HepG2 (cell line): ENCODE data around the gene LNX2. TPM values are rescaled to one million over a fixed set of nuclear protein-coding genes. Genes with fewer than 3 reads are reported as not detected.

ENCODE experiments used
- ATAC-seq: fragments of 200-7000 bp; cut with Tn5 transposase; 3 replicates; pipeline ENCODE4 v1.9.1; 2020; ENCODE audit warnings: mild to moderate bottlenecking, moderate library complexity
- BruUV-seq: library from RNA; stranded (reverse); fragments of 400-500 nt; replicated peaks from 2 replicates; lab custom pipeline; 2021; lab: Mats Ljungman, UMichigan
- CTCF ChIA-PET: fragments of 300-600 bp; formaldehyde crosslinking; extraction: SDS; loops from one replicate; lab custom pipeline; 2021; ENCODE audit warnings: low total read pairs, inconsistent platforms, low intra/inter-chr PET ratio; lab: Yijun Ruan, JAX
- POLR2A ChIA-PET: fragments of 350-600 bp; sonication (Branson Sonifier 250); formaldehyde crosslinking; loops from one replicate; lab custom pipeline; 2020; ENCODE audit warnings: antibody characterized with exemption, inconsistent platforms; lab: Yijun Ruan, JAX
- DNase-seq: peaks from one replicate; pipeline ENCODE4 v3.0.0-alpha.2; 2015; ENCODE audit warnings: low spot score
- FAIRE-seq: peaks from 3 replicates; lab custom pipeline; 2011; peaks lifted over from hg19 to GRCh38; lab: Jason Lieb, UNC
- H2AFZ ChIP-seq: one replicate; pipeline ENCODE4 v1.6.1; 2011; ENCODE audit warnings: low read length, inconsistent platforms
- H3K27ac ChIP-seq: fragments of 300-600 bp; 3 replicates; pipeline ENCODE4 v1.8.0; 2011; ENCODE audit warnings: mixed run types, mild to moderate bottlenecking, mixed read lengths, low read length, inconsistent platforms; ENCODE audit not compliant: insufficient read depth; ENCODE audit errors: extremely low read length
- H3K27me3 ChIP-seq, 2 experiments: fragments of 200-600 bp in 1 of 2; 2 replicates in 1 of 2; 3 replicates in 1 of 2; pipeline versions ENCODE4 v1.6.0 to v1.8.0; 2011; ENCODE audit warnings: low read length in 2 of 2, mild to moderate bottlenecking in 2 of 2, moderate library complexity in 2 of 2, inconsistent platforms in 1 of 2; ENCODE audit not compliant: insufficient read depth in 2 of 2, control insufficient read depth in 1 of 2
- H3K36me3 ChIP-seq, 2 experiments: fragments of 200-600 bp in 1 of 2; replicated peaks in 1 of 2; 2 replicates in 1 of 2; 3 replicates in 1 of 2; pipeline versions ENCODE4 v1.5.1 to v1.8.0; 2011; ENCODE audit warnings: low read length in 2 of 2, inconsistent platforms in 1 of 2; ENCODE audit not compliant: insufficient read depth in 2 of 2, control insufficient read depth in 1 of 2
- H3K4me1 ChIP-seq: 2 replicates; pipeline ENCODE4 v1.5.1; 2012; ENCODE audit warnings: low read length, inconsistent platforms; ENCODE audit not compliant: insufficient read depth
- H3K4me2 ChIP-seq: 2 replicates; pipeline ENCODE4 v1.6.0; 2011; ENCODE audit warnings: low read depth, low read length, inconsistent platforms
- H3K4me3 ChIP-seq, 3 experiments: fragments of 200-600 bp in 1 of 3; sonication (generic), shearing (Covaris generic) in 1 of 3; replicated peaks in 1 of 3; 2 replicates each; pipeline ENCODE4 v1.5.1; 2011 to 2016; ENCODE audit warnings: low read length in 3 of 3, inconsistent platforms in 2 of 3, low read depth in 2 of 3, mild to moderate bottlenecking in 2 of 3, control low read depth in 1 of 3, mixed read lengths in 1 of 3; ENCODE audit not compliant: insufficient read depth in 1 of 3
- H3K79me2 ChIP-seq: one replicate; pipeline ENCODE4 v1.6.1; 2011; ENCODE audit warnings: low read length, inconsistent platforms; ENCODE audit not compliant: insufficient read depth
- H3K9ac ChIP-seq: 2 replicates; pipeline ENCODE4 v1.6.0; 2011; ENCODE audit warnings: mild to moderate bottlenecking, low read depth, low read length, inconsistent platforms; ENCODE audit not compliant: insufficient read depth
- H3K9me3 ChIP-seq: 2 replicates; pipeline ENCODE4 v1.5.1; 2012; ENCODE audit warnings: mild to moderate bottlenecking, low read length
- H4K20me1 ChIP-seq: 2 replicates; pipeline ENCODE4 v1.6.0; 2011; ENCODE audit warnings: inconsistent platforms, mild to moderate bottlenecking, low read length, moderate library complexity; ENCODE audit not compliant: insufficient read depth
- ELF1 ChIP-seq: sonication (generic); formaldehyde crosslinking; IDR thresholded peaks from 2 replicates; pipeline ENCODE4 v1.4.0; 2020; ENCODE audit warnings: missing genetic modification reagents
- GFI1 ChIP-seq: sonication (generic); formaldehyde crosslinking; IDR thresholded peaks from 2 replicates; pipeline ENCODE4 v1.5.0; 2020; ENCODE audit warnings: missing genetic modification reagents, mild to moderate bottlenecking, borderline replicate concordance
- HNF1A ChIP-seq, 2 experiments: sonication (generic) in 1 of 2; formaldehyde crosslinking in 1 of 2; IDR thresholded peaks; 2 replicates each; pipeline versions ENCODE4 v1.4.0 to v1.6.1; 2016 to 2020; ENCODE audit warnings: borderline replicate concordance in 1 of 2, low read depth in 1 of 2, mild to moderate bottlenecking in 1 of 2, missing genetic modification reagents in 1 of 2
- KDM5B ChIP-seq: sonication (generic); formaldehyde crosslinking; IDR thresholded peaks from 2 replicates; pipeline ENCODE4 v1.4.0; 2020; ENCODE audit warnings: missing genetic modification reagents, mild to moderate bottlenecking, borderline replicate concordance
- MEF2D ChIP-seq: sonication (generic); formaldehyde crosslinking; IDR thresholded peaks from 2 replicates; pipeline ENCODE4 v1.5.1; 2020; ENCODE audit warnings: mild to moderate bottlenecking, missing genetic modification reagents
- MIER2 ChIP-seq: IDR thresholded peaks from 2 replicates; pipeline ENCODE4 v1.6.1; 2016; ENCODE audit warnings: missing biosample characterization, missing genetic modification reagents
- MTA3 ChIP-seq: sonication (generic); formaldehyde crosslinking; IDR thresholded peaks from 2 replicates; pipeline ENCODE4 v1.4.0; 2020; ENCODE audit warnings: missing genetic modification reagents
- MXD1 ChIP-seq: sonication (generic); formaldehyde crosslinking; IDR thresholded peaks from 2 replicates; pipeline ENCODE4 v1.4.0; 2020; ENCODE audit warnings: mild to moderate bottlenecking, missing genetic modification reagents
- STAT5B ChIP-seq: sonication (generic); formaldehyde crosslinking; IDR thresholded peaks from 2 replicates; pipeline ENCODE4 v1.4.0; 2020; ENCODE audit warnings: missing genetic modification reagents
- ZNF224 ChIP-seq: sonication (generic); formaldehyde crosslinking; IDR thresholded peaks from 2 replicates; pipeline ENCODE4 v1.5.0; 2020; ENCODE audit warnings: mild to moderate bottlenecking, missing genetic modification reagents
- ZNF350 ChIP-seq: sonication (generic); formaldehyde crosslinking; IDR thresholded peaks from 2 replicates; pipeline ENCODE4 v1.4.0; 2020; ENCODE audit warnings: mild to moderate bottlenecking, low read depth, missing genetic modification reagents, borderline replicate concordance
- ZNF639 ChIP-seq: conservative IDR thresholded peaks from 2 replicates; pipeline ENCODE4 v1.6.1; 2018; ENCODE audit warnings: missing genetic modification reagents
- ZNF672 ChIP-seq: sonication (generic); formaldehyde crosslinking; IDR thresholded peaks from 2 replicates; pipeline ENCODE4 v1.8.1; 2022; ENCODE audit warnings: missing genetic modification reagents
- ZNF678 ChIP-seq: sonication (generic); formaldehyde crosslinking; IDR thresholded peaks from 2 replicates; pipeline ENCODE4 v1.4.0; 2020; ENCODE audit warnings: mild to moderate bottlenecking, missing genetic modification reagents
- ZNF777 ChIP-seq: sonication (generic); formaldehyde crosslinking; IDR thresholded peaks from 2 replicates; pipeline ENCODE4 v1.4.0; 2020; ENCODE audit warnings: missing genetic modification reagents
- in situ Hi-C: cut with HindIII; loops from 2 replicates; pipeline ENCODE4 v1.10.0; 2017; ENCODE audit warnings: low pct_unique_long_range_greater_than_20kb; ENCODE audit not compliant: extremely low pct_ligation_motif_present
- intact Hi-C: fragments of 100-400 bp; cut with micrococcal nuclease; formaldehyde crosslinking; loops from one replicate; pipeline ENCODE4 v1.10.0; 2022; ENCODE audit not compliant: unreplicated experiment
- polyA plus RNA-seq, 8 experiments: library from polyadenylated mRNA; depleted of rRNA in 3 of 8; stranded (reverse) in 7 of 8; unstranded in 1 of 8; fragments of >200 nt; fragmentation: Illumina TruSeq in 4 of 8; extraction: Trizol in 4 of 8; gene quantifications; 2 replicates each; pipeline versions ENCODE4 v1.2.1 to v1.2.3, GENCODE V29; 2011 to 2016; ENCODE audit warnings: low read depth in 4 of 8, missing spikeins in 1 of 8, mixed read lengths in 1 of 8; ENCODE audit not compliant: insufficient read depth in 1 of 8
- total RNA-seq, 5 experiments: library from RNA; depleted of rRNA; stranded (reverse); fragments of >200 nt; fragmentation: Illumina TruSeq; extraction: Trizol; gene quantifications; 2 replicates each; pipeline ENCODE4 v1.2.3, GENCODE V29; 2016; ENCODE audit warnings: low read depth in 1 of 5

The LNX2 gene
- total and polyA plus RNA-seq, 2 of the 13 experiments (the other 11 are each of a cell fraction or from before 2014, with no cell fraction given) = 9.2 to 9.7 TPM

GRCh38 chr13:27658546-27658945 lies 38.2 kb upstream of the LNX2 start:
- no peak for DNase-seq
- Histone ChIP-seq H3K27me3 (no peaks in the 10 kb centered on the region), H3K4me3 (no peak overlapping the region), H3K4me1 (peaks cover 30% of the 10 kb centered on the region), H3K9me3 (no peaks in the 10 kb centered on the region), H3K27ac (no peak overlapping the region)
- CTCF ChIA-PET = no interaction called here
- TF ChIP-seq MIER2 (CRISPR knock-in tag) = no peak
- no peak for TF ChIP-seq MEF2D (CRISPR knock-in tag)
- no peak for TF ChIP-seq ZNF672 (CRISPR knock-in tag)
- no peak for TF ChIP-seq ZNF678
- TF ChIP-seq HNF1A (IDR thresholded peaks at IDR 0.05; ENCODE audit: low read depth) = no peak
- TF ChIP-seq HNF1A (CRISPR knock-in tag; IDR thresholded peaks at IDR 0.05; ENCODE audit: borderline replicate concordance) = no peak
- no peak for TF ChIP-seq KDM5B (CRISPR knock-in tag)
- no peak for TF ChIP-seq ZNF224 (CRISPR knock-in tag)
- no peak for TF ChIP-seq ZNF350
- TF ChIP-seq GFI1 (CRISPR knock-in tag) = no peak
- TF ChIP-seq STAT5B (CRISPR knock-in tag) = no peak
- no peak for TF ChIP-seq MXD1 (CRISPR knock-in tag)
- no peak for TF ChIP-seq ELF1 (CRISPR knock-in tag)
- no peak for TF ChIP-seq ZNF639 (CRISPR knock-in tag)
- no peak for TF ChIP-seq MTA3 (CRISPR knock-in tag)
- TF ChIP-seq ZNF777 = no peak
- TF ChIP-seq, all 625 proteins: peak for 0
- FAIRE-seq (no peak), ATAC-seq (no peak)
- H3K4me2 ChIP-seq = no peak overlapping the region
- POLR2A ChIA-PET = no interaction called here
- H3K36me3 ChIP-seq = peaks cover 0 to 1% of the 10 kb centered on the region in 2 experiments; a peak in 2 of 5 replicates
- in situ Hi-C loops = no loop called here
- no peaks in the 10 kb centered on the region for H4K20me1 ChIP-seq
- intact Hi-C loops = no loop called here
- H2AFZ ChIP-seq = no peak overlapping the region
- no peak overlapping the region for H3K9ac ChIP-seq
- BruUV-seq = no TSS peak
- H3K79me2 ChIP-seq = no peaks in the 10 kb centered on the region
